Ishikawa (cell line): ENCODE data around the gene MEGF11.

ENCODE experiments used
- CEBPB ChIP-seq: IDR thresholded peaks from 2 replicates; pipeline ENCODE4 v1.6.1; 2012
- CREB1 ChIP-seq: IDR thresholded peaks from 2 replicates; pipeline ENCODE4 v1.6.1; 2012; ENCODE audit warnings: low read depth
- EGR1 ChIP-seq: IDR thresholded peaks from 2 replicates; pipeline ENCODE4 v1.6.1; 2012
- EP300 ChIP-seq: IDR thresholded peaks from 2 replicates; pipeline ENCODE4 v1.6.1; 2012; ENCODE audit warnings: borderline replicate concordance
- FOXM1 ChIP-seq: IDR thresholded peaks from 2 replicates; pipeline ENCODE4 v1.6.1; 2012; ENCODE audit warnings: low read depth, borderline replicate concordance
- MAX ChIP-seq: IDR thresholded peaks from 2 replicates; pipeline ENCODE4 v1.6.1; 2012
- NFIC ChIP-seq: IDR thresholded peaks from 2 replicates; pipeline ENCODE4 v1.6.1; 2012
- RAD21 ChIP-seq: IDR thresholded peaks from 2 replicates; pipeline ENCODE4 v1.6.1; 2012; ENCODE audit warnings: low read depth
- REST ChIP-seq: IDR thresholded peaks from 2 replicates; pipeline ENCODE4 v1.6.1; 2012; ENCODE audit warnings: low read depth, mild to moderate bottlenecking
- TAF1 ChIP-seq: IDR thresholded peaks from 2 replicates; pipeline ENCODE4 v1.6.1; 2012; ENCODE audit warnings: low read depth, mild to moderate bottlenecking
- TCF12 ChIP-seq: IDR thresholded peaks from 2 replicates; pipeline ENCODE4 v1.6.1; 2012; ENCODE audit warnings: low read depth
- TEAD4 ChIP-seq: IDR thresholded peaks from 2 replicates; pipeline ENCODE4 v1.6.1; 2012
- USF1 ChIP-seq: IDR thresholded peaks from 2 replicates; pipeline ENCODE4 v1.6.1; 2012
- YY1 ChIP-seq: IDR thresholded peaks from 2 replicates; pipeline ENCODE4 v1.6.1; 2012; ENCODE audit warnings: low read depth
- ZBTB7A ChIP-seq: IDR thresholded peaks from 2 replicates; pipeline ENCODE4 v1.6.1; 2012; ENCODE audit warnings: low read depth

The MEGF11 gene

GRCh38 chr15:65980824-65981456 is 272.6 kb downstream of the MEGF11 start:
- peak; percentile 76 for TF ChIP-seq RAD21
- no peak for TF ChIP-seq TCF12
- TF ChIP-seq TEAD4 = peak; percentile 67

- TF ChIP-seq TAF1 = no peak
- no peak for TF ChIP-seq TCF12
- no peak for TF ChIP-seq YY1
- TF ChIP-seq NFIC = no peak
- TF ChIP-seq FOXM1 = no peak
- no peak for TF ChIP-seq EP300
- no peak for TF ChIP-seq USF1
- no peak for TF ChIP-seq CREB1
- TF ChIP-seq EGR1 = no peak
- TF ChIP-seq ZBTB7A = no peak
- TF ChIP-seq REST = no peak
- TF ChIP-seq CEBPB = no peak
Observed at GRCh38 chr15:65979837-65980236, 273.7 kb downstream of the MEGF11 start.

GRCh38 chr15:65979316-65979715 is 274.2 kb downstream of the MEGF11 start:
- TF ChIP-seq EGR1 = no peak
- no peak for TF ChIP-seq RAD21
- no peak for TF ChIP-seq USF1
- TF ChIP-seq YY1 = no peak

GRCh38 chr15:65978110-65978509 is 275.4 kb downstream of the MEGF11 start:
- no peak for TF ChIP-seq CREB1
- TF ChIP-seq REST = no peak
- TF ChIP-seq MAX = no peak
- TF ChIP-seq YY1 = no peak
- TF ChIP-seq TAF1 = no peak
- no peak for TF ChIP-seq NFIC
- TF ChIP-seq CEBPB = no peak
- no peak for TF ChIP-seq EGR1
- TF ChIP-seq ZBTB7A = no peak
- no peak for TF ChIP-seq FOXM1
- no peak for TF ChIP-seq USF1
- TF ChIP-seq EP300 = no peak
- no peak for TF ChIP-seq TEAD4
- no peak for TF ChIP-seq TCF12
- TF ChIP-seq RAD21 = no peak

GRCh38 chr15:65971741-65971995 is 281.9 kb downstream of the MEGF11 start:
- TF ChIP-seq CREB1 = no peak
- TF ChIP-seq EGR1 = no peak
- no peak for TF ChIP-seq YY1
- TF ChIP-seq USF1 = no peak
- TF ChIP-seq ZBTB7A = no peak
- no peak for TF ChIP-seq REST
- no peak for TF ChIP-seq FOXM1
- TF ChIP-seq MAX = no peak
- TF ChIP-seq CEBPB = no peak
- TF ChIP-seq EP300 = no peak
- no peak for TF ChIP-seq TAF1
- TF ChIP-seq NFIC = no peak
- TF ChIP-seq RAD21 = no peak
- TF ChIP-seq TEAD4 = no peak
- TF ChIP-seq TCF12 = no peak
